22Rv1 (cell line): ENCODE data around the gene ISOC1.

Source experiments
- H3K27ac ChIP-seq: fragments of 450-650 bp; 2 replicates; pipeline ENCODE4 v1.5.1; 2017
- ZFX ChIP-seq: fragments of 450-650 bp; IDR thresholded peaks from 2 replicates; pipeline ENCODE4 v1.6.1; 2017; ENCODE audit warnings: antibody characterized with exemption, borderline replicate concordance
- TF ChIP-seq, protein P1 (sequence below): fragments of 450-650 bp; IDR thresholded peaks from 2 replicates; pipeline ENCODE4 v1.5.1; 2017; ENCODE audit warnings: mild to moderate bottlenecking

The ISOC1 gene

DNA sequence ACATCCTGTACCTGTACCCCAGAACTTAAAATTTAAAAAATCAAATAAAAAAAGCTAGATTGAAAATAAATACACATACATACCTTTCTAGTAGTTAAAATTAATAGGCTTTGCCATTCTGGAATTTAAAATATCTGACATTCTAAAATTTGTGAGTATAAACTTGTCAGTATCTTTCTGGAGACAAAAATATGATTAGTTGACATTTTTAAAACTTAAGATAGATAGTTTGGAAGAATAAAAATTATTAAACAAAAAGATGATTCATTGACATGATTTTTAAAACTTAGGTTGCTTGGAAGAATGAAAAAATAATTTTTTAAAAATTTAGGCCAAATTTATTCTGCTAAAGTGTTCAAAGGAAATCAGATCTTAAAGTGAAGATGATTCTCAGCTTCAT, 43.1 kb downstream of the ISOC1 start:
- TF ChIP-seq, protein P1, sequence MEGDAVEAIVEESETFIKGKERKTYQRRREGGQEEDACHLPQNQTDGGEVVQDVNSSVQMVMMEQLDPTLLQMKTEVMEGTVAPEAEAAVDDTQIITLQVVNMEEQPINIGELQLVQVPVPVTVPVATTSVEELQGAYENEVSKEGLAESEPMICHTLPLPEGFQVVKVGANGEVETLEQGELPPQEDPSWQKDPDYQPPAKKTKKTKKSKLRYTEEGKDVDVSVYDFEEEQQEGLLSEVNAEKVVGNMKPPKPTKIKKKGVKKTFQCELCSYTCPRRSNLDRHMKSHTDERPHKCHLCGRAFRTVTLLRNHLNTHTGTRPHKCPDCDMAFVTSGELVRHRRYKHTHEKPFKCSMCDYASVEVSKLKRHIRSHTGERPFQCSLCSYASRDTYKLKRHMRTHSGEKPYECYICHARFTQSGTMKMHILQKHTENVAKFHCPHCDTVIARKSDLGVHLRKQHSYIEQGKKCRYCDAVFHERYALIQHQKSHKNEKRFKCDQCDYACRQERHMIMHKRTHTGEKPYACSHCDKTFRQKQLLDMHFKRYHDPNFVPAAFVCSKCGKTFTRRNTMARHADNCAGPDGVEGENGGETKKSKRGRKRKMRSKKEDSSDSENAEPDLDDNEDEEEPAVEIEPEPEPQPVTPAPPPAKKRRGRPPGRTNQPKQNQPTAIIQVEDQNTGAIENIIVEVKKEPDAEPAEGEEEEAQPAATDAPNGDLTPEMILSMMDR, result no peak
- TF ChIP-seq ZFX, result no peak
- no peak overlapping the region for H3K27ac ChIP-seq

DNA sequence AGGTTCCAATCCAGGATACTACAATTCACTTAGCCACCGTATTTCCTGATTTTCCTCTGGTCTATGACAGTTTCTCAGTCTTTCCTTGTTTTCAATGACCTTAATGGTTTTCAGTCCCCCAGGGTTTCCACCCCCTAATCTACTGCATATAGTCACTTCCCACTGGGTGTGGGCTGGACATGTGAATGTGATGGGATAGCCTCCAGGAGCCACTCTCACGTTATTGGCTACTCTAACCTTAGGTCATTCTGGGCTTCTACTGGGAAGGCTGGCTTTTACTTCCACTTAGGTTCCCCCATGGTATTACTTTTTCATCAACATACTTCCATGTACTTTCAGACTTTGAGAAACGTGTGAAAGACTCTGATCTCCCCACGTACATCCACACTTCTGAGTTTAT, 46.5 kb downstream of the ISOC1 start:
- no peak overlapping the region for H3K27ac ChIP-seq
- TF ChIP-seq, protein P1, result no peak
- TF ChIP-seq ZFX, result no peak

DNA sequence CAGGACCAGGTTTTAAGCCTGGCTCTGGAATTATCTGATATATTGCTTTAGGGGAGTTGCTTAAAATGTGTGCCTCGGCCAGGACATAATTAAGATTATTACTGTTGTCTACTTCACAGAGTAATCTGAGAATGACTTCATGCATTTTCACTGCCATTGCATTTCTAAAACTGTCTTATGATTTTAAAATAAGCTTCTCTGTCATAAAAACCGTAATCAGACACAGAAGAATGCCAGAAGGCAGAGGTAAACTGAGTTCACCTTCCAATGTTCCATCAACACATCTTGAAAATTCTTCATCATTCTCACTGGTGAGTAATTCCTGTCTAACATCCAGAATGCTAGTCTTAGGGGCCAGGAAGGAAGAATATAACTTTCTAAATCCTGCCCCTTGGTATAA, 47.1 kb downstream of the ISOC1 start:
- TF ChIP-seq ZFX, result no peak
- TF ChIP-seq, protein P1, result no peak
- H3K27ac ChIP-seq, result no peak overlapping the region

DNA sequence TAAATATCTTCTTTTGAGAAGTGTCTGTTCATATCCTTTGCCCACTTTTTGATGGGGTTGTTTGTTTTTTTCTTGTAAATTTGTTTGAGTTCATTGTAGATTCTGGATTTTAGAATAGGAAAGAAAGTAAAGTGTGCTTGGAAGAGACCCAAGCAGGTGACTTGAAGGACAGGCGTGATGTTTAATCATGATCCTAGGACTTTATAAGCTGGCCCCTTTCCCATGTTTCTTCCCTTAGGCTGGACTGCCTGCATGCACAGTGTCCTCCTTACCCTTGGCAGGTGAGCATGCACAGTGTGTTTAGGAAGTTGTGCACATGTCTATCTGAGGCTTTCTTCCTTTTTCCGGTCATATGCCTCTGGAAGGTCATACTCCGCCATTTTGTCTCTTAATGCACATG, 61.3 kb downstream of the ISOC1 start:
- no peak overlapping the region for H3K27ac ChIP-seq
- TF ChIP-seq ZFX, result no peak
- TF ChIP-seq, protein P1, result no peak

DNA sequence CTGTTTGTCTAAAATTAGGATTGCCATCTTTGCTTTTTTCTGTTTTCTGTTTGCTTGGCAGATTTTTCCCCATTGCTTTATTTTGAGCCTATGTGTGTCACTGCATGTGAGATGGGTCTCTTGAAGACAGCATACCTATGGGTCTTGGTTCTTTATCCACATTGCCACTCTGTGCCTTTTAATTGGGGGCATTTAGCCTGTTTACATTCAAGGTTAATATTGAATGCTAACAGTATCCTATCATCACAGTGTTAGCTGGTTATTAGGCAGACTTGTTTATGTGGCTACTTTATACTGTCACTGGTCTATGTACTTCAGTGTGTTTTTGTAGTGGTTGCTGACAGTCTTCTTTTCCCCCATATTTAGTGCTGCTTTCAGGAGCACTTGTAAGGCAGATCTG, 67.3 kb downstream of the ISOC1 start:
- no peak overlapping the region for H3K27ac ChIP-seq
- TF ChIP-seq, protein P1, result no peak
- no peak for TF ChIP-seq ZFX
